ENCODE results near the gene HSD17B8. TPM values are rescaled to one million over a fixed set of nuclear protein-coding genes. Genes with fewer than 3 reads are reported as not detected.
"Not testable (repeated sequence)": the region's sequence is repeated elsewhere in the genome, so short reads cannot be mapped to it uniquely, and the experiment has no call there.

HSD17B8 gene
- total RNA-seq, 3 donors from 2014 or later: 11.7 to 20.1 (median 19.4) TPM

DNA sequence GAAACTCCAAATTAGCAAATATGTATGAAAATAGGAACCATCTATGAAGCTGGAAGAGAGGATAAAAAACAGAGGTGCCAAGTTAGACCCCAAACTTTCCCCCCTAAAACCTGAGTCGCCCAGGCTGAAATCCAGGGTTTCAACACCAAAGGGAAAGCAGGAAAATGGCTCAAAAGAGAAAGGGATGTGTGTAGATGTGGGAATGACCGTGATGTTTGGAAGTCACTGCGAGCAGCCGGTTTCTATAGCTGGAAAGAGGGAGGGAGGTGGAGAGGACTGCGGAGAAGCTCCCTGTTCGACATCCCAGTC, 8.4 kb downstream of the HSD17B8 start:
- Mint-ChIP-seq H3K36me3 (ENCODE audit: insufficient read depth) (peaks cover 20% of the 10 kb centered on the region), H3K4me3 (peak overlapping the region; percentile 72), H3K4me1 (ENCODE audit: low read depth) (peaks cover 34% of the 10 kb centered on the region), H3K9me3 (no peaks in the 10 kb centered on the region), H3K27me3 (ENCODE audit: low read depth) (peaks cover 17% of the 10 kb centered on the region)
- no peak for ATAC-seq
- no peak for DNase-seq

GRCh38 chr6:33213166-33213988, 8.9 kb downstream of the HSD17B8 start:
- Mint-ChIP-seq H3K4me1 (ENCODE audit: low read depth) (peaks cover 33% of the 10 kb centered on the region), H3K9me3 (no peaks in the 10 kb centered on the region), H3K4me3 (peak overlapping the region; percentile 72), H3K27me3 (ENCODE audit: low read depth) (peaks cover 22% of the 10 kb centered on the region), H3K36me3 (ENCODE audit: insufficient read depth) (peaks cover 20% of the 10 kb centered on the region)
- DNase-seq (no peak), ATAC-seq (peak; percentile 27 to 42)

DNA sequence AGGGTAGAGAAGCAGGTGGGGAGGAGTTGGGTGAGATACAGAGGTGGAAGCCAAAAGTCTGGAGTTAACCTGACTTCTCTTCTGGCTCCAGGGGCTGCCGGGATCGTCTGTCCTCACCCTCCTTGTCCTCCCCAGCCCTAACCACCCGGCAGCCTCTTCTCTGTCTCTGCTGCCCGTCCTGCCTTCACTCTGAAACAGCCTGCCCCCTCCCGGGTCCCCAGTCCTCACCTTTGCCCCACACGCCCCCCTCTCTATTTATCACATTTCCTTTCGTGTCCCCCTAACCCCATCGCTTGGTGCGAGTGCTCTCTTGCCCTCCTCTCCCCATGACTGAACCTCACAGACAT, 9.5 kb downstream of the HSD17B8 start:
- Mint-ChIP-seq H3K36me3 (ENCODE audit: insufficient read depth) (peaks cover 20% of the 10 kb centered on the region), H3K27me3 (ENCODE audit: low read depth) (peaks cover 27% of the 10 kb centered on the region), H3K4me3 (peak overlapping the region; percentile 72), H3K9me3 (no peaks in the 10 kb centered on the region), H3K4me1 (ENCODE audit: low read depth) (peaks cover 30% of the 10 kb centered on the region)
- peak in 1 of 2 donors; percentile 2 for ATAC-seq
- no peak for DNase-seq

- H3K9me3 Mint-ChIP-seq: no peaks in the 10 kb centered on the region
- H3K27me3 Mint-ChIP-seq (ENCODE audit: low read depth): peaks cover 37% of the 10 kb centered on the region
- DNase-seq: no peak
- no peak overlapping the region for H3K4me3 Mint-ChIP-seq
- H3K4me1 Mint-ChIP-seq (ENCODE audit: low read depth): peaks cover 21% of the 10 kb centered on the region
- ATAC-seq: no peak
- peaks cover 8% of the 10 kb centered on the region for H3K36me3 Mint-ChIP-seq (ENCODE audit: insufficient read depth)
Observed at GRCh38 chr6:33215271-33216116, 11.0 kb downstream of the HSD17B8 start.

DNA sequence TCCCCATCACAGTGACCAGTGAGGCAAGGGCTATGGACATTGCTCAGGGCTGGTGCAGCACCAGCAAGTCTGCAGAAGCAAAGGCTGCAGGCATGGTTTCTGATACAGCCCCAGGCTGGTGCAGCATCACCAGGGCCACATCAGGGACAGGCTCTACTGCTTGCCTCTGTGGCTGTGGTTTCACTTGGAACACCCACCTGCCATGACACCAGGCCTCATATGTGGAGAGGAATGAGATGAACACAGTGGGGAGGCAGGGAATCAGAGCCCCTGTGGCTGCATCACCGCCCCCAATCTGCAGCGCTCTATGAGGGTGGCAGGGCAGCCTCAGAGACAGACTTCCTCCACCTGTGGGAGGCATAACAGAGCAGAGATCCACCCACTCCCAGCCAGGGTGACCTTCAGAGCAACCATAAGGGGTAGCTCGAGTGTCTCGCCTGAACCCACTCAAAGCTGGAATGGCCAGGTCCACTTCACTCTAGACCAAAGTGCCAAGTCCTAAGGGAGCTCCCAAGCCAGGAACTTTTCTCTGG, 11.7 kb downstream of the HSD17B8 start:
- Mint-ChIP-seq H3K27me3 (ENCODE audit: low read depth) (peaks cover 38% of the 10 kb centered on the region), H3K9me3 (no peaks in the 10 kb centered on the region), H3K4me3 (no peak overlapping the region), H3K4me1 (ENCODE audit: low read depth) (peaks cover 21% of the 10 kb centered on the region), H3K36me3 (ENCODE audit: insufficient read depth) (peaks cover 2% of the 10 kb centered on the region)
- DNase-seq (no peak), ATAC-seq (no peak)

- Mint-ChIP-seq H3K4me1 (ENCODE audit: low read depth) (peaks cover 19% of the 10 kb centered on the region), H3K4me3 (no peak overlapping the region), H3K27me3 (ENCODE audit: low read depth) (peaks cover 43% of the 10 kb centered on the region), H3K36me3 (ENCODE audit: insufficient read depth) (no peaks in the 10 kb centered on the region), H3K9me3 (no peaks in the 10 kb centered on the region)
- ATAC-seq (no peak), DNase-seq (no peak)
Observed at GRCh38 chr6:33217246-33217645, 12.8 kb downstream of the HSD17B8 start.

DNA sequence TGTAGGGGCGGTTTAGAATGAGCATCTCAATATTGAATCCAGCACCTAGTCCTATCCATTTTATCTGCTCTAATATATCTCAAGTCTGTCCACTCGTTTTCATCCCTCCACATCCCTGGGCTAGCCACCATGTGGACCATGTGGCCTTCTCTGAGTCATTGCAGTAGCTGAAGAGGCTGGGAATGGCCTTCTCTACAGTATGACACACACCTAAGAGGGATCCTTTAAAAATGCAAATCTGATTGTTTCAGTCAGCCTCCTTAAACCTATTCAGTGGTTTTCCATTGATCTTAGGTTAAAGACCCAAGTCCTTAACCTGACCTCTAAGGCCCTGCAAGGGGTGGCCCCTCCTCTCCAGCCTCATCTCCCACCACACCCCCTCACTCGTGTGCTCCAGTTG, 13.2 kb downstream of the HSD17B8 start:
- Mint-ChIP-seq H3K9me3 (no peaks in the 10 kb centered on the region), H3K4me3 (no peak overlapping the region), H3K27me3 (ENCODE audit: low read depth) (peaks cover 48% of the 10 kb centered on the region), H3K36me3 (ENCODE audit: insufficient read depth) (no peaks in the 10 kb centered on the region), H3K4me1 (ENCODE audit: low read depth) (peaks cover 16% of the 10 kb centered on the region)
- DNase-seq (no peak), ATAC-seq (no peak)

DNA sequence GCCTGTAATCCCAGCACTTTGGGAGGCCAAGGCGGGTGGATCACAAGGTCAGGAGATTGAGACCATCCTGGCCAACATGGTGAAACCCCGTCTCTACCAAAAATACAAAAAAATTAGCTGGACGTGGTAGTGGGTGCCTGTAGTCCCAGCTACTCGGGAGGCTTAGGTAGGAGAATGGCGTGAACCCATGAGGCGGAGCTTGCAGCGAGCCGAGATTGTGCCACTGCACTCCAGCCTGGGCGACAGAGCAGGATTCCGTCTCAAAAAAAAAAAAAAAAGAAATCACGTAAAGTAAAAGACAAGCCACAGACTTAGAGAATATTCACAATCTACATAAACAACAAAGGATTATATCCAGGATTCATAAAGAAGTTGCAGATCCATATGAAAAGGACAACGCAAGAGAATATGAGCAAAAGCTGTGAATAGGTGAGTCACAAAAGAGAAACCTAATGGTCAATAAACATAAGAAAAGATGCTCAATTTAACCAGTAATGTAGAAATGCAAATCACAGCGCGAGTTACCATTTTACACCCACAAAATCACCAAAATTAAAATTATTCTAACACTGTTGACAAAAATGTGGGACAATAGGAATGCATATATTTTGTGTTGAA, 22.2 kb downstream of the HSD17B8 start:
- not testable (repeated sequence) for H3K4me1 Mint-ChIP-seq (ENCODE audit: low read depth); H3K36me3 Mint-ChIP-seq (ENCODE audit: insufficient read depth); DNase-seq; H3K9me3 Mint-ChIP-seq; ATAC-seq; H3K4me3 Mint-ChIP-seq
- H3K27me3 Mint-ChIP-seq (ENCODE audit: low read depth): peaks cover 29% of the 10 kb centered on the region

GRCh38 chr6:33235221-33235634, 30.8 kb downstream of the HSD17B8 start:
- Mint-ChIP-seq H3K9me3 (no peaks in the 10 kb centered on the region), H3K36me3 (ENCODE audit: insufficient read depth) (no peaks in the 10 kb centered on the region), H3K27me3 (ENCODE audit: low read depth) (peaks cover 33% of the 10 kb centered on the region), H3K4me3 (no peak overlapping the region), H3K4me1 (ENCODE audit: low read depth) (no peaks in the 10 kb centered on the region)
- DNase-seq (no peak), ATAC-seq (no peak)

GRCh38 chr6:33236328-33236727, 31.9 kb downstream of the HSD17B8 start:
- Mint-ChIP-seq H3K27me3 (ENCODE audit: low read depth) (peaks cover 31% of the 10 kb centered on the region), H3K9me3 (no peaks in the 10 kb centered on the region), H3K36me3 (ENCODE audit: insufficient read depth) (no peaks in the 10 kb centered on the region), H3K4me3 (no peak overlapping the region), H3K4me1 (ENCODE audit: low read depth) (no peaks in the 10 kb centered on the region)
- DNase-seq (no peak), ATAC-seq (no peak)

DNA sequence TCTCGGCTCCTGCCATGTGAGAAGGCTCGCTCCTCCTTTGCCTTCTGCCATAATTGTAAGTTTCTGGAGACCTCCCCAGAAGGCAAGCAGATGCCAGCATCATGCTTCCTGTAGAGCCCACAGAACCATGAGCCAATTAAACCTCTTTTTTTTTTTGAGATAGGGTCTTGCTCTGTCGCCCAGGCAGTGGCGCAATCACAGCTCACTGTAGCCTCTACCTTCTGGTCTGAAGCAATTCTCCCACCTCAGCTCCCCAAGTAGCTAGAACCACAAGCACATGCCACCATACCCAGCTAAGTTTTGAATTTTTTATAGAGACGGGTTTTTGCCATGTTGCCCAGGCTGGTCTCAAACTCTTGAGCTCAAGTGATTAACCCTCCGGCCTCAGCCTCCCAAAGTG, 32.4 kb downstream of the HSD17B8 start:
- Mint-ChIP-seq H3K9me3 (no peaks in the 10 kb centered on the region), H3K4me3 (no peak overlapping the region), H3K4me1 (ENCODE audit: low read depth) (peaks cover 4% of the 10 kb centered on the region), H3K27me3 (ENCODE audit: low read depth) (peaks cover 26% of the 10 kb centered on the region), H3K36me3 (ENCODE audit: insufficient read depth) (no peaks in the 10 kb centered on the region)
- DNase-seq: no peak
- ATAC-seq: no peak

DNA sequence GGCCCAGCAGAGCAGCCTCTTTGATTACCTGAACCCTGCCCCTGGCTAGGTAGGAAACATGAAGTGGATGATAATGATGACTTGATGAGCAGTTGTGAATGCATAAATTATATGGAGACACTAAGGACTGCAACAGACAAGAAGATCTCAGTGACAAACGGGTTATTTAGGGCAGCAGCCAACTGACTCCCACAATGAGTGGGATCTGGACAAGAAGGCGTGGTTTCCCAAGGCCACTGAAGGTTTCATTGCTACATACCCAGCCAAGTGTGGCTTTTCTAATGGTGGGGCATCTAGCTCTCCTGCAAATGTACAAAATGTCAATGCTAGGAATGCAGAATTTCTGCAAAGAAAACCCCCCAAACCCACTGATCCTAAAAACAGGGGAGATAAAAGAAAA, 33.3 kb downstream of the HSD17B8 start:
- Mint-ChIP-seq H3K4me1 (ENCODE audit: low read depth) (peaks cover 10% of the 10 kb centered on the region), H3K4me3 (no peak overlapping the region), H3K36me3 (ENCODE audit: insufficient read depth) (no peaks in the 10 kb centered on the region), H3K9me3 (no peaks in the 10 kb centered on the region), H3K27me3 (ENCODE audit: low read depth) (peaks cover 21% of the 10 kb centered on the region)
- ATAC-seq: no peak
- DNase-seq: no peak

- Mint-ChIP-seq H3K4me1 (ENCODE audit: low read depth) (peaks cover 10% of the 10 kb centered on the region), H3K9me3 (no peaks in the 10 kb centered on the region), H3K27me3 (ENCODE audit: low read depth) (peaks cover 4% of the 10 kb centered on the region), H3K36me3 (ENCODE audit: insufficient read depth) (no peaks in the 10 kb centered on the region), H3K4me3 (no peak overlapping the region)
- DNase-seq (no peak), ATAC-seq (peak; percentile 90 to 96)
Observed at GRCh38 chr6:33241968-33242367, 37.5 kb downstream of the HSD17B8 start.

DNA sequence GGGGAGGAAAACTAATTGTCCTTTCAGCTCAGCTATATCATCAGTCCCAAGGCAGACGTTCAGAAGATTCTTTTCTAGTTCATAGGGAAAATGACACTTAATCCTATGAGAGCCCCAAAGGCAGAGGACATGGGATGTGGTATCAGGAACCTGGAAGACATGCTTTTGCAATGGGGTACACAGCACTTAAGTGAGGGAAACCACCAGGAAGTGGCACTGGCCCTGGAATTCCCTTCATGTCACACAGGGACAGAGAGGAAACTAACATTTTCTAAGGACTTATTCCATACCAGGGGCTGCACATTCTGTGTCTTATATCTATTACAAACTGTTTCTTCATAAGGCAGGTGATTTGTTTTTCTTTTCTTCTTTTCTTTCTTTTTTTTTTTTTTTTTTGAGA, 39.0 kb downstream of the HSD17B8 start:
- peaks cover 4% of the 10 kb centered on the region for H3K27me3 Mint-ChIP-seq (ENCODE audit: low read depth)
- H3K9me3 Mint-ChIP-seq: no peaks in the 10 kb centered on the region
- DNase-seq: no peak
- H3K4me1 Mint-ChIP-seq (ENCODE audit: low read depth): peaks cover 16% of the 10 kb centered on the region
- no peaks in the 10 kb centered on the region for H3K36me3 Mint-ChIP-seq (ENCODE audit: insufficient read depth)
- no peak for ATAC-seq
- no peak overlapping the region for H3K4me3 Mint-ChIP-seq
